HepG2 (cell line): ENCODE measurements around the gene SETD1A. TPM values are rescaled to one million over a fixed set of nuclear protein-coding genes. Genes with fewer than 3 reads are reported as not detected.
A peak's percentile ranks its signal among the peaks of the same experiment; 100 is the strongest.

Source experiments
- EED ChIP-seq: sonication (generic); formaldehyde crosslinking; IDR thresholded peaks from 2 replicates; pipeline ENCODE4 v1.5.0; 2020; ENCODE audit warnings: mild to moderate bottlenecking, missing genetic modification reagents
- ELF1 ChIP-seq: sonication (generic); formaldehyde crosslinking; IDR thresholded peaks from 2 replicates; pipeline ENCODE4 v1.4.0; 2020; ENCODE audit warnings: missing genetic modification reagents
- FLYWCH1 ChIP-seq: sonication (generic); formaldehyde crosslinking; IDR thresholded peaks from 2 replicates; pipeline ENCODE4 v1.8.1; 2023; ENCODE audit warnings: mild to moderate bottlenecking, missing genetic modification reagents
- FOXO1 ChIP-seq: sonication (generic); formaldehyde crosslinking; IDR thresholded peaks from 2 replicates; pipeline ENCODE4 v1.4.0; 2020; ENCODE audit warnings: missing genetic modification reagents
- HES4 ChIP-seq: sonication (generic); formaldehyde crosslinking; IDR thresholded peaks from 2 replicates; pipeline ENCODE4 v1.9.0; 2021; ENCODE audit warnings: mild to moderate bottlenecking, missing genetic modification reagents, borderline replicate concordance
- HMGA1 ChIP-seq: sonication (generic); formaldehyde crosslinking; conservative IDR thresholded peaks from 2 replicates; pipeline ENCODE4 v1.4.0; 2020; ENCODE audit warnings: missing genetic modification reagents
- JUND ChIP-seq: sonication (generic); formaldehyde crosslinking; IDR thresholded peaks from 2 replicates; pipeline ENCODE4 v1.8.0; 2022; ENCODE audit warnings: mild to moderate bottlenecking, missing genetic modification reagents
- MXD4 ChIP-seq: IDR thresholded peaks from 2 replicates; pipeline ENCODE4 v1.6.1; 2016; ENCODE audit warnings: mild to moderate bottlenecking, missing biosample characterization, missing genetic modification reagents
- NFE2 ChIP-seq: sonication (generic); formaldehyde crosslinking; IDR thresholded peaks from 2 replicates; pipeline ENCODE4 v1.4.0; 2020; ENCODE audit warnings: missing genetic modification reagents
- PHF20 ChIP-seq: sonication (generic); formaldehyde crosslinking; IDR thresholded peaks from 2 replicates; pipeline ENCODE4 v1.5.0; 2020; ENCODE audit warnings: mild to moderate bottlenecking, missing genetic modification reagents
- TEAD3 ChIP-seq: optimal IDR thresholded peaks from 2 replicates; pipeline ENCODE3; 2016; ENCODE audit warnings: borderline replicate concordance
- THAP11 ChIP-seq: IDR thresholded peaks from 2 replicates; pipeline ENCODE4 v1.6.1; 2016; ENCODE audit warnings: missing biosample characterization, missing genetic modification reagents
- YY1 ChIP-seq: IDR thresholded peaks from 2 replicates; pipeline ENCODE4 v1.6.1; 2011; ENCODE audit warnings: low read length, low read depth, moderate library complexity, mild to moderate bottlenecking; ENCODE audit not compliant: insufficient read depth, insufficient replicate concordance
- ZC3H13 ChIP-seq: sonication (generic); formaldehyde crosslinking; IDR thresholded peaks from 2 replicates; pipeline ENCODE4 v1.8.1; 2023; ENCODE audit warnings: mild to moderate bottlenecking, missing genetic modification reagents, moderate library complexity
- ZFP37 ChIP-seq: sonication (generic); formaldehyde crosslinking; IDR thresholded peaks from 2 replicates; pipeline ENCODE4 v1.4.0; 2020; ENCODE audit warnings: missing genetic modification reagents, borderline replicate concordance
- ZKSCAN8 ChIP-seq: IDR thresholded peaks from 2 replicates; pipeline ENCODE4 v1.6.1; 2016; ENCODE audit warnings: borderline replicate concordance, missing genetic modification reagents, missing compliant biosample characterization
- ZNF331 ChIP-seq: sonication (generic); formaldehyde crosslinking; IDR thresholded peaks from 2 replicates; pipeline ENCODE4 v1.4.0; 2020; ENCODE audit warnings: missing genetic modification reagents
- ZNF607 ChIP-seq: sonication (generic); formaldehyde crosslinking; IDR thresholded peaks from 2 replicates; pipeline ENCODE4 v1.5.1; 2020; ENCODE audit warnings: missing genetic modification reagents, mild to moderate bottlenecking, borderline replicate concordance
- ZNF777 ChIP-seq: sonication (generic); formaldehyde crosslinking; IDR thresholded peaks from 2 replicates; pipeline ENCODE4 v1.4.0; 2020; ENCODE audit warnings: missing genetic modification reagents
- polyA plus RNA-seq, 8 experiments: library from polyadenylated mRNA; depleted of rRNA in 3 of 8; stranded (reverse) in 7 of 8; unstranded in 1 of 8; fragments of >200 nt; fragmentation: Illumina TruSeq in 4 of 8; extraction: Trizol in 4 of 8; gene quantifications; 2 replicates each; pipeline versions ENCODE4 v1.2.1 to v1.2.3, GENCODE V29; 2011 to 2016; ENCODE audit warnings: low read depth in 4 of 8, missing spikeins in 1 of 8, mixed read lengths in 1 of 8; ENCODE audit not compliant: insufficient read depth in 1 of 8
- total RNA-seq, 5 experiments: library from RNA; depleted of rRNA; stranded (reverse); fragments of >200 nt; fragmentation: Illumina TruSeq; extraction: Trizol; gene quantifications; 2 replicates each; pipeline ENCODE4 v1.2.3, GENCODE V29; 2016; ENCODE audit warnings: low read depth in 1 of 5
- TF ChIP-seq, protein P1 (sequence below): sonication (generic); formaldehyde crosslinking; IDR thresholded peaks from 2 replicates; pipeline ENCODE4 v1.8.1; 2022; ENCODE audit warnings: mild to moderate bottlenecking, missing genetic modification reagents
- TF ChIP-seq, protein P2 (sequence below): sonication (generic); formaldehyde crosslinking; conservative IDR thresholded peaks from 2 replicates; pipeline ENCODE4 v1.4.0; 2020; ENCODE audit warnings: missing genetic modification reagents
- TF ChIP-seq, protein P3 (sequence below): sonication (generic); formaldehyde crosslinking; IDR thresholded peaks from 2 replicates; pipeline ENCODE4 v1.8.0; 2022; ENCODE audit warnings: missing genetic modification reagents, mild to moderate bottlenecking, borderline replicate concordance
- TF ChIP-seq, protein P4 (sequence below): sonication (generic); formaldehyde crosslinking; IDR thresholded peaks from 2 replicates; pipeline ENCODE4 v1.4.0; 2020; ENCODE audit warnings: mild to moderate bottlenecking, missing genetic modification reagents
- TF ChIP-seq, protein P5 (sequence below): sonication (generic); formaldehyde crosslinking; IDR thresholded peaks from 2 replicates; pipeline ENCODE4 v1.4.0; 2020; ENCODE audit warnings: missing genetic modification reagents
- TF ChIP-seq, protein P6 (sequence below): sonication (generic); formaldehyde crosslinking; IDR thresholded peaks from 2 replicates; pipeline ENCODE4 v1.8.1; 2023; ENCODE audit warnings: missing genetic modification reagents, mild to moderate bottlenecking, borderline replicate concordance

Gene SETD1A
- total and polyA plus RNA-seq, 2 of the 13 experiments (the other 11 are each of a cell fraction or from before 2014, with no cell fraction given), result 3.8 to 5.6 TPM

DNA sequence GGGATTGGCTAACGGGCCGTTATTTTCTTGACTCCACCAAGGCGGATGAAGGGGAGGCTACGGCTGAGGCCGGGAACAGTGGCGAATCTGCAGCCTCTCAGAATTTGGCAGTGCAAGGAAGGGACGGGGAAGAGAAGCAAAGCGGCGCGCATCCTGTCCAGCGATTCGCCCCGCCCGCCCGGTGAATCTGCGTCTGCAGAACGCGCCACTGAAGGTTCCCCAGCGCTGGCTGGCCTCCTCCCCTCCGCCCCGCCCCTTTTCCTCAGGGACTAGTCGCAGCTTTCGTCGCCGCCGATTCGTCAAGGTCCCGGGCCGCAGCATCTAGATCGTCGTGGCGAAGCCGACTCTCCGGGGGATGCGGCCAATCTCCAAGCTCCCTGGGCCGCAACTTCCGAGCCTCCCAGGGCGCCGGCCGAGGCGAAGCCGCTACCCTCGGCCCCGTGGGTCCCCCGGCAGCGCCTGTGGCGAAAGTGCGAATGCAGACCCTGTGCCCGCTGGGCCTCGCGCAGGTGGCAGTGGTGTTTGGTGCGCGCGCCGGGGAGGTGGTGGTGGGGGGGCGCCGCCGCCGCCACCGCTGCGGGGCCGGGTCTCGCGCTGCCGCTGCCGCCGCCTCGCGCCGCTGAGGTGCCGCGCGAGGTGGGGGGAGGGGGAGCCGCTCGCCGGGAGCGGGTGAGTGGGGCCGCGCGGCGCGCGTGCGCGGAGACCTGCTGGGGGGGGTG, at the start of gene SETD1A (continued):
- TF ChIP-seq, protein P1, sequence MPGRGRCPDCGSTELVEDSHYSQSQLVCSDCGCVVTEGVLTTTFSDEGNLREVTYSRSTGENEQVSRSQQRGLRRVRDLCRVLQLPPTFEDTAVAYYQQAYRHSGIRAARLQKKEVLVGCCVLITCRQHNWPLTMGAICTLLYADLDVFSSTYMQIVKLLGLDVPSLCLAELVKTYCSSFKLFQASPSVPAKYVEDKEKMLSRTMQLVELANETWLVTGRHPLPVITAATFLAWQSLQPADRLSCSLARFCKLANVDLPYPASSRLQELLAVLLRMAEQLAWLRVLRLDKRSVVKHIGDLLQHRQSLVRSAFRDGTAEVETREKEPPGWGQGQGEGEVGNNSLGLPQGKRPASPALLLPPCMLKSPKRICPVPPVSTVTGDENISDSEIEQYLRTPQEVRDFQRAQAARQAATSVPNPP (CRISPR knock-in tag), result peak; percentile 81; the same call in 1 of the 2 replicates
- TF ChIP-seq EED (CRISPR knock-in tag), result 0 out of 2 replicates have a peak, but pooled peaks have one; percentile 44
- TF ChIP-seq, protein P2, sequence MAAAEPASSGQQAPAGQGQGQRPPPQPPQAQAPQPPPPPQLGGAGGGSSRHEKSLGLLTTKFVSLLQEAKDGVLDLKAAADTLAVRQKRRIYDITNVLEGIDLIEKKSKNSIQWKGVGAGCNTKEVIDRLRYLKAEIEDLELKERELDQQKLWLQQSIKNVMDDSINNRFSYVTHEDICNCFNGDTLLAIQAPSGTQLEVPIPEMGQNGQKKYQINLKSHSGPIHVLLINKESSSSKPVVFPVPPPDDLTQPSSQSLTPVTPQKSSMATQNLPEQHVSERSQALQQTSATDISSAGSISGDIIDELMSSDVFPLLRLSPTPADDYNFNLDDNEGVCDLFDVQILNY, result no peak
- no peak for TF ChIP-seq HMGA1 (CRISPR knock-in tag)
- TF ChIP-seq YY1, result peak; percentile 50
- TF ChIP-seq, protein P3, sequence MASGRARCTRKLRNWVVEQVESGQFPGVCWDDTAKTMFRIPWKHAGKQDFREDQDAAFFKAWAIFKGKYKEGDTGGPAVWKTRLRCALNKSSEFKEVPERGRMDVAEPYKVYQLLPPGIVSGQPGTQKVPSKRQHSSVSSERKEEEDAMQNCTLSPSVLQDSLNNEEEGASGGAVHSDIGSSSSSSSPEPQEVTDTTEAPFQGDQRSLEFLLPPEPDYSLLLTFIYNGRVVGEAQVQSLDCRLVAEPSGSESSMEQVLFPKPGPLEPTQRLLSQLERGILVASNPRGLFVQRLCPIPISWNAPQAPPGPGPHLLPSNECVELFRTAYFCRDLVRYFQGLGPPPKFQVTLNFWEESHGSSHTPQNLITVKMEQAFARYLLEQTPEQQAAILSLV (CRISPR knock-in tag), result peak; percentile 89; the same call in 1 of the 2 replicates
- no peak for TF ChIP-seq TEAD3
- peak; percentile 38; the same call in 1 of the 2 replicates for TF ChIP-seq ZNF331 (CRISPR knock-in tag)
- TF ChIP-seq THAP11, result peak; percentile 93
- TF ChIP-seq FLYWCH1 (CRISPR knock-in tag), result no peak
- peak; percentile 75; the same call in 1 of the 2 replicates for TF ChIP-seq ZNF607 (CRISPR knock-in tag)
- TF ChIP-seq, protein P4, sequence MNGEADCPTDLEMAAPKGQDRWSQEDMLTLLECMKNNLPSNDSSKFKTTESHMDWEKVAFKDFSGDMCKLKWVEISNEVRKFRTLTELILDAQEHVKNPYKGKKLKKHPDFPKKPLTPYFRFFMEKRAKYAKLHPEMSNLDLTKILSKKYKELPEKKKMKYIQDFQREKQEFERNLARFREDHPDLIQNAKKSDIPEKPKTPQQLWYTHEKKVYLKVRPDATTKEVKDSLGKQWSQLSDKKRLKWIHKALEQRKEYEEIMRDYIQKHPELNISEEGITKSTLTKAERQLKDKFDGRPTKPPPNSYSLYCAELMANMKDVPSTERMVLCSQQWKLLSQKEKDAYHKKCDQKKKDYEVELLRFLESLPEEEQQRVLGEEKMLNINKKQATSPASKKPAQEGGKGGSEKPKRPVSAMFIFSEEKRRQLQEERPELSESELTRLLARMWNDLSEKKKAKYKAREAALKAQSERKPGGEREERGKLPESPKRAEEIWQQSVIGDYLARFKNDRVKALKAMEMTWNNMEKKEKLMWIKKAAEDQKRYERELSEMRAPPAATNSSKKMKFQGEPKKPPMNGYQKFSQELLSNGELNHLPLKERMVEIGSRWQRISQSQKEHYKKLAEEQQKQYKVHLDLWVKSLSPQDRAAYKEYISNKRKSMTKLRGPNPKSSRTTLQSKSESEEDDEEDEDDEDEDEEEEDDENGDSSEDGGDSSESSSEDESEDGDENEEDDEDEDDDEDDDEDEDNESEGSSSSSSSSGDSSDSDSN (CRISPR knock-in tag), result peak; percentile 55; the same call in 1 of the 2 replicates
- peak; percentile 85 for TF ChIP-seq PHF20 (CRISPR knock-in tag)
- no peak; the same call in 1 of the 2 replicates for TF ChIP-seq HES4 (CRISPR knock-in tag)
- TF ChIP-seq ELF1, result peak; percentile 74
- no peak for TF ChIP-seq ZFP37 (CRISPR knock-in tag)
- TF ChIP-seq FOXO1 (CRISPR knock-in tag), result peak; percentile 7; the same call in 1 of the 2 replicates
- TF ChIP-seq, protein P5, sequence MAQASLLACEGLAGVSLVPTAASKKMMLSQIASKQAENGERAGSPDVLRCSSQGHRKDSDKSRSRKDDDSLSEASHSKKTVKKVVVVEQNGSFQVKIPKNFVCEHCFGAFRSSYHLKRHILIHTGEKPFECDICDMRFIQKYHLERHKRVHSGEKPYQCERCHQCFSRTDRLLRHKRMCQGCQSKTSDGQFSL (CRISPR knock-in tag), result peak; percentile 98
- TF ChIP-seq MXD4 (CRISPR knock-in tag), result peak; percentile 86
- no peak for TF ChIP-seq NFE2 (CRISPR knock-in tag)
- TF ChIP-seq ZKSCAN8 (CRISPR knock-in tag), result peak; percentile 56; the same call in 1 of the 2 replicates
- peak; percentile 72; the same call in 1 of the 2 replicates for TF ChIP-seq JUND (CRISPR knock-in tag)
- TF ChIP-seq ZNF777 (CRISPR knock-in tag), result no peak
- TF ChIP-seq, protein P6, sequence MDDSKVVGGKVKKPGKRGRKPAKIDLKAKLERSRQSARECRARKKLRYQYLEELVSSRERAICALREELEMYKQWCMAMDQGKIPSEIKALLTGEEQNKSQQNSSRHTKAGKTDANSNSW (CRISPR knock-in tag), result no peak
- TF ChIP-seq ZC3H13 (CRISPR knock-in tag), result peak; percentile 79; the same call in 1 of the 2 replicates
